ENCODE data around the gene CPSF4L. TPM values are rescaled to one million over a fixed set of nuclear protein-coding genes. Genes with fewer than 3 reads are reported as not detected.

CPSF4L gene
- total and polyA plus RNA-seq, 2 of the 13 experiments (the other 11 are each of a cell fraction or from before 2014, with no cell fraction given): 0.73 to 1.6 TPM

- peak; percentile 49; the same call in 1 of the 2 replicates for TF ChIP-seq SNAPC4 (CRISPR knock-in tag; IDR thresholded peaks at IDR 0.05)
- peak; percentile 78; the same call in 1 of the 2 replicates for TF ChIP-seq ZNF274 (CRISPR knock-in tag; IDR thresholded peaks at IDR 0.05)
- peak; percentile 58; the same call in 1 of the 2 replicates for TF ChIP-seq PHF21A (CRISPR knock-in tag; IDR thresholded peaks at IDR 0.05)
- no peak for TF ChIP-seq ONECUT2 (CRISPR knock-in tag; IDR thresholded peaks at IDR 0.05)
- TF ChIP-seq AHR (CRISPR knock-in tag; IDR thresholded peaks at IDR 0.05): peak; percentile 88
- peak; percentile 44; the same call in 1 of the 2 replicates for TF ChIP-seq RFXANK (CRISPR knock-in tag; IDR thresholded peaks at IDR 0.05)
- TF ChIP-seq KDM3A (CRISPR knock-in tag; IDR thresholded peaks at IDR 0.05; ENCODE audit: low read depth): peak; percentile 76; the same call in 1 of the 2 replicates
- TF ChIP-seq KMT2B (CRISPR knock-in tag; IDR thresholded peaks at IDR 0.05): peak; percentile 89
- TF ChIP-seq ZNF343 (CRISPR knock-in tag; IDR thresholded peaks at IDR 0.05): peak; percentile 79; the same call in 1 of the 2 replicates
- peak; percentile 28; the same call in 1 of the 2 replicates for TF ChIP-seq MTF2 (CRISPR knock-in tag; IDR thresholded peaks at IDR 0.05; ENCODE audit: borderline replicate concordance)
- TF ChIP-seq MTA1 (CRISPR knock-in tag; IDR thresholded peaks at IDR 0.05; ENCODE audit: borderline replicate concordance): peak; percentile 81; the same call in 1 of the 2 replicates
- TF ChIP-seq NCOA2 (CRISPR knock-in tag; IDR thresholded peaks at IDR 0.05): peak; percentile 16; the same call in 1 of the 2 replicates
- no peak for TF ChIP-seq TERF1 (CRISPR knock-in tag; IDR thresholded peaks at IDR 0.05)
- peak; percentile 86; the same call in 1 of the 2 replicates for TF ChIP-seq TIGD3 (CRISPR knock-in tag; IDR thresholded peaks at IDR 0.05; ENCODE audit: borderline replicate concordance)
- 0 out of 2 replicates have a peak, but pooled peaks have one; percentile 44 for TF ChIP-seq ZFP41 (CRISPR knock-in tag; IDR thresholded peaks at IDR 0.05; ENCODE audit: borderline replicate concordance)
- peak; percentile 86 for TF ChIP-seq ZGPAT (CRISPR knock-in tag; IDR thresholded peaks at IDR 0.05)
Measured at GRCh38 chr17:73231841-73232586, 29.7 kb downstream of the CPSF4L start (continued).

Measured in HepG2 (cell line).